Measurements from ENCODE around the gene MZT2A.
"Not testable (repeated sequence)": the region's sequence is repeated elsewhere in the genome, so short reads cannot be mapped to it uniquely, and the experiment has no call there.

Gene MZT2A

GRCh38 chr2:131518531-131518930 lies 26.3 kb upstream of the MZT2A start:
- not testable (repeated sequence) for H3K4me1 ChIP-seq (ENCODE audit: control insufficient read depth in 1 of 2, insufficient read depth in 2 of 2, low read length in 2 of 2); H3K27ac ChIP-seq (ENCODE audit: low read length); H3K4me3 ChIP-seq (ENCODE audit: low read depth in 1 of 2, low read length in 2 of 2); H3K27me3 ChIP-seq (ENCODE audit: low read depth, low read length); H3K9me3 ChIP-seq (ENCODE audit: control insufficient read depth in 1 of 2, low read length in 2 of 2)
- H3K36me3 ChIP-seq (ENCODE audit: control insufficient read depth in 1 of 2, insufficient read depth in 2 of 2, low read length in 2 of 2): peaks cover 0 to 54% of the 10 kb centered on the region in 2 donors

GRCh38 chr2:131517856-131518255 lies 25.7 kb upstream of the MZT2A start:
- not testable (repeated sequence) for H3K4me1 ChIP-seq (ENCODE audit: control insufficient read depth in 1 of 2, insufficient read depth in 2 of 2, low read length in 2 of 2); H3K27ac ChIP-seq (ENCODE audit: low read length); H3K4me3 ChIP-seq (ENCODE audit: low read depth in 1 of 2, low read length in 2 of 2); H3K9me3 ChIP-seq (ENCODE audit: control insufficient read depth in 1 of 2, low read length in 2 of 2); H3K27me3 ChIP-seq (ENCODE audit: low read depth, low read length)
- peaks cover 0 to 55% of the 10 kb centered on the region in 2 donors for H3K36me3 ChIP-seq (ENCODE audit: control insufficient read depth in 1 of 2, insufficient read depth in 2 of 2, low read length in 2 of 2)

GRCh38 chr2:131517106-131517831 lies 25.1 kb upstream of the MZT2A start:
- Histone ChIP-seq H3K27ac (ENCODE audit: low read length) (no peak overlapping the region), H3K4me1 (ENCODE audit: control insufficient read depth in 1 of 2, insufficient read depth in 2 of 2, low read length in 2 of 2) (no peaks in the 10 kb centered on the region), H3K9me3 (ENCODE audit: control insufficient read depth in 1 of 2, low read length in 2 of 2) (no peaks in the 10 kb centered on the region), H3K4me3 (ENCODE audit: low read depth in 1 of 2, low read length in 2 of 2) (no peak overlapping the region), H3K36me3 (ENCODE audit: control insufficient read depth in 1 of 2, insufficient read depth in 2 of 2, low read length in 2 of 2) (peaks cover 0 to 60% of the 10 kb centered on the region in 2 donors), H3K27me3 (ENCODE audit: low read depth, low read length) (no peaks in the 10 kb centered on the region)

GRCh38 chr2:131516621-131517020 lies 24.4 kb upstream of the MZT2A start:
- peaks cover 0 to 61% of the 10 kb centered on the region in 2 donors for H3K36me3 ChIP-seq (ENCODE audit: control insufficient read depth in 1 of 2, insufficient read depth in 2 of 2, low read length in 2 of 2)
- not testable (repeated sequence) for H3K4me1 ChIP-seq (ENCODE audit: control insufficient read depth in 1 of 2, insufficient read depth in 2 of 2, low read length in 2 of 2); H3K27ac ChIP-seq (ENCODE audit: low read length); H3K9me3 ChIP-seq (ENCODE audit: control insufficient read depth in 1 of 2, low read length in 2 of 2); H3K4me3 ChIP-seq (ENCODE audit: low read depth in 1 of 2, low read length in 2 of 2); H3K27me3 ChIP-seq (ENCODE audit: low read depth, low read length)

GRCh38 chr2:131516011-131516410 lies 23.8 kb upstream of the MZT2A start:
- no peaks in the 10 kb centered on the region for H3K27me3 ChIP-seq (ENCODE audit: low read depth, low read length)
- H3K36me3 ChIP-seq (ENCODE audit: control insufficient read depth in 1 of 2, insufficient read depth in 2 of 2, low read length in 2 of 2): peaks cover 0 to 61% of the 10 kb centered on the region in 2 donors
- H3K4me1 ChIP-seq (ENCODE audit: control insufficient read depth in 1 of 2, insufficient read depth in 2 of 2, low read length in 2 of 2): no peaks in the 10 kb centered on the region
- H3K9me3 ChIP-seq (ENCODE audit: control insufficient read depth in 1 of 2, low read length in 2 of 2): no peaks in the 10 kb centered on the region
- H3K27ac ChIP-seq (ENCODE audit: low read length): no peak overlapping the region
- no peak overlapping the region for H3K4me3 ChIP-seq (ENCODE audit: low read depth in 1 of 2, low read length in 2 of 2)

GRCh38 chr2:131515235-131515634 lies 23.0 kb upstream of the MZT2A start:
- peaks cover 0 to 58% of the 10 kb centered on the region in 2 donors for H3K36me3 ChIP-seq (ENCODE audit: control insufficient read depth in 1 of 2, insufficient read depth in 2 of 2, low read length in 2 of 2)
- H3K27ac ChIP-seq (ENCODE audit: low read length); H3K4me3 ChIP-seq (ENCODE audit: low read depth in 1 of 2, low read length in 2 of 2); H3K4me1 ChIP-seq (ENCODE audit: control insufficient read depth in 1 of 2, insufficient read depth in 2 of 2, low read length in 2 of 2); H3K9me3 ChIP-seq (ENCODE audit: control insufficient read depth in 1 of 2, low read length in 2 of 2); H3K27me3 ChIP-seq (ENCODE audit: low read depth, low read length): not testable (repeated sequence)

- H3K27ac ChIP-seq (ENCODE audit: low read length); H3K27me3 ChIP-seq (ENCODE audit: low read depth, low read length); H3K4me1 ChIP-seq (ENCODE audit: control insufficient read depth in 1 of 2, insufficient read depth in 2 of 2, low read length in 2 of 2); H3K9me3 ChIP-seq (ENCODE audit: control insufficient read depth in 1 of 2, low read length in 2 of 2); H3K4me3 ChIP-seq (ENCODE audit: low read depth in 1 of 2, low read length in 2 of 2): not testable (repeated sequence)
- peaks cover 0 to 58% of the 10 kb centered on the region in 2 donors for H3K36me3 ChIP-seq (ENCODE audit: control insufficient read depth in 1 of 2, insufficient read depth in 2 of 2, low read length in 2 of 2)
These were observed 22.4 kb upstream of the MZT2A start for GRCh38 chr2:131514408-131515166.

GRCh38 chr2:131511969-131512870 lies 20.0 kb upstream of the MZT2A start:
- H3K27ac ChIP-seq (ENCODE audit: low read length); H3K4me1 ChIP-seq (ENCODE audit: control insufficient read depth in 1 of 2, insufficient read depth in 2 of 2, low read length in 2 of 2): not testable (repeated sequence)
- peaks cover 6 to 52% of the 10 kb centered on the region in 2 donors for H3K36me3 ChIP-seq (ENCODE audit: control insufficient read depth in 1 of 2, insufficient read depth in 2 of 2, low read length in 2 of 2)

GRCh38 chr2:131511291-131511968 lies 19.2 kb upstream of the MZT2A start:
- H3K4me1 ChIP-seq (ENCODE audit: control insufficient read depth in 1 of 2, insufficient read depth in 2 of 2, low read length in 2 of 2); H3K4me3 ChIP-seq (ENCODE audit: low read depth in 1 of 2, low read length in 2 of 2); H3K27ac ChIP-seq (ENCODE audit: low read length); H3K27me3 ChIP-seq (ENCODE audit: low read depth, low read length); H3K9me3 ChIP-seq (ENCODE audit: control insufficient read depth in 1 of 2, low read length in 2 of 2): not testable (repeated sequence)
- peaks cover 6 to 51% of the 10 kb centered on the region in 2 donors for H3K36me3 ChIP-seq (ENCODE audit: control insufficient read depth in 1 of 2, insufficient read depth in 2 of 2, low read length in 2 of 2)

More at GRCh38 chr2:131511969-131512870, 20.0 kb upstream of the MZT2A start:
- not testable (repeated sequence) for H3K27me3 ChIP-seq (ENCODE audit: low read depth, low read length); H3K4me3 ChIP-seq (ENCODE audit: low read depth in 1 of 2, low read length in 2 of 2); H3K9me3 ChIP-seq (ENCODE audit: control insufficient read depth in 1 of 2, low read length in 2 of 2)

- no peaks in the 10 kb centered on the region for H3K4me1 ChIP-seq (ENCODE audit: control insufficient read depth in 1 of 2, insufficient read depth in 2 of 2, low read length in 2 of 2)
- H3K36me3 ChIP-seq (ENCODE audit: control insufficient read depth in 1 of 2, insufficient read depth in 2 of 2, low read length in 2 of 2): peaks cover 6 to 60% of the 10 kb centered on the region in 2 donors
- no peaks in the 10 kb centered on the region for H3K27me3 ChIP-seq (ENCODE audit: low read depth, low read length)
- H3K27ac ChIP-seq (ENCODE audit: low read length): no peak overlapping the region
- no peak overlapping the region for H3K4me3 ChIP-seq (ENCODE audit: low read depth in 1 of 2, low read length in 2 of 2)
- H3K9me3 ChIP-seq (ENCODE audit: control insufficient read depth in 1 of 2, low read length in 2 of 2): no peaks in the 10 kb centered on the region
These were observed 17.4 kb upstream of the MZT2A start for GRCh38 chr2:131509615-131510014.

All from muscle layer of duodenum (tissue), 2 donors.